Mucosa of descending colon (tissue), 3 donors: ENCODE results near the gene ITGA5. TPM values are rescaled to one million over a fixed set of nuclear protein-coding genes. Genes with fewer than 3 reads are reported as not detected.

Source experiments
- ATAC-seq: fragments of 200-7000 bp; cut with Tn5 transposase; one replicate; pipeline ENCODE4 v1.9.1; 2020; ENCODE audit warnings: mild to moderate bottlenecking, moderate library complexity
- DNase-seq, 3 donors: peaks; one replicate each; pipeline ENCODE4 v3.0.0-alpha.2; 2020
- H3K36me3 ChIP-seq: fragments of 200-600 bp; one replicate; pipeline ENCODE4 v1.8.0; 2021; ENCODE audit warnings: low read depth, mild to moderate bottlenecking
- H3K4me1 ChIP-seq: fragments of 200-600 bp; one replicate; pipeline ENCODE4 v1.8.0; 2021; ENCODE audit warnings: low read depth, mild to moderate bottlenecking
- H3K4me3 ChIP-seq: fragments of 200-600 bp; one replicate; pipeline ENCODE4 v1.8.0; 2021; ENCODE audit warnings: mild to moderate bottlenecking
- H3K9me3 ChIP-seq: fragments of 200-600 bp; one replicate; pipeline ENCODE4 v1.8.0; 2021; ENCODE audit warnings: mild to moderate bottlenecking
- CTCF ChIP-seq: fragments of 200-600 bp; IDR thresholded peaks from one replicate; pipeline ENCODE4 v1.8.0; 2022; ENCODE audit warnings: antibody characterized with exemption, mild to moderate bottlenecking
- intact Hi-C, 2 donors: fragments of 100-400 bp; cut with DNase I in 1 of 2; cut with micrococcal nuclease in 1 of 2; formaldehyde crosslinking; loops; one replicate each; pipeline versions ENCODE4 v1.11.0 to v1.11.1; 2022; cut with DNase I, micrococcal nuclease
- total RNA-seq, 3 donors: library from RNA; stranded (reverse); fragmentation: NEBNext Ultra II Directional in 2 of 3; extraction: Animal tissue kit (Norgen Biotek cat#: 25700) in 2 of 3; gene quantifications; one replicate each; pipeline versions ENCODE4 v1.2.1 to v1.2.4, GENCODE V29; 2021 to 2023
- donor health status: DM: no; HTN: no; CAD: no; lungs with moderate emphysema.
- donor health status: DM: no; HTN: no; CAD: no.
- donor health status: DM: no; HTN: yes; CAD: no.

ITGA5 gene
- total RNA-seq, 3 donors from 2014 or later, result 8.0 to 201 (median 61.8) TPM

- DNase-seq (no peak), ATAC-seq (no peak)
- H3K9me3 ChIP-seq, result no peaks in the 10 kb centered on the region
- intact Hi-C loops, result no loop called here
- H3K4me1 ChIP-seq, result no peaks in the 10 kb centered on the region
- no peaks in the 10 kb centered on the region for H3K36me3 ChIP-seq
- no peak overlapping the region for H3K4me3 ChIP-seq
- TF ChIP-seq CTCF, result no peak
Observed at GRCh38 chr12:54407183-54407905, 11.7 kb downstream of the ITGA5 start.

GRCh38 chr12:54405573-54405972 is 13.5 kb downstream of the ITGA5 start:
- Histone ChIP-seq H3K9me3 (no peaks in the 10 kb centered on the region), H3K36me3 (no peaks in the 10 kb centered on the region), H3K4me3 (no peak overlapping the region), H3K4me1 (no peaks in the 10 kb centered on the region)
- intact Hi-C loops, result no loop called here
- DNase-seq (no peak), ATAC-seq (no peak)
- no peak for TF ChIP-seq CTCF

- no peaks in the 10 kb centered on the region for H3K4me1 ChIP-seq
- no peak overlapping the region for H3K4me3 ChIP-seq
- H3K9me3 ChIP-seq, result no peaks in the 10 kb centered on the region
- DNase-seq, result no peak
- no peak for TF ChIP-seq CTCF
- intact Hi-C loops, result no loop called here
- ATAC-seq, result no peak
- no peaks in the 10 kb centered on the region for H3K36me3 ChIP-seq
Observed at GRCh38 chr12:54405106-54405505, 14.0 kb downstream of the ITGA5 start.

GRCh38 chr12:54404061-54405004 is 14.7 kb downstream of the ITGA5 start:
- Histone ChIP-seq H3K4me1 (no peaks in the 10 kb centered on the region), H3K36me3 (no peaks in the 10 kb centered on the region), H3K9me3 (no peaks in the 10 kb centered on the region), H3K4me3 (no peak overlapping the region)
- DNase-seq (peak in 1 of 3 donors; percentile 78), ATAC-seq (peak; percentile 58)
- intact Hi-C loops, result loop anchor here in 1 of 2 donors (5.0 kb wide), 1 partner anchor 33 kb away; no protein-coding TSS in a partner anchor
- peak; percentile 89 for TF ChIP-seq CTCF

- no peak for DNase-seq
- no peaks in the 10 kb centered on the region for H3K36me3 ChIP-seq
- intact Hi-C loops, result loop anchor here in 1 of 2 donors (5.0 kb wide), 1 partner anchor 36 kb away; no protein-coding TSS in a partner anchor
- no peak for TF ChIP-seq CTCF
- no peak overlapping the region for H3K4me3 ChIP-seq
- no peaks in the 10 kb centered on the region for H3K4me1 ChIP-seq
- ATAC-seq, result no peak
- H3K9me3 ChIP-seq, result no peaks in the 10 kb centered on the region
Observed at GRCh38 chr12:54401119-54401518, 17.9 kb downstream of the ITGA5 start.
